Activated gamma-delta T cell treated with anti-CD3 and anti-CD28 coated beads, Interleukin-2, amount 50 U/mL, for 16 hours (primary cell): ENCODE results near the gene SUMF2.
"Not testable (repeated sequence)": the region's sequence is repeated elsewhere in the genome, so short reads cannot be mapped to it uniquely, and the experiment has no call there.

Source experiments
- DNase-seq: peaks from one replicate; pipeline ENCODE4 v3.0.0-alpha.2; 2020; ENCODE audit warnings: low read depth

Gene SUMF2

GRCh38 chr7:56063882-56064625 is at the start of gene SUMF2:
TSS of gene SUMF2 (plus strand) at chr7:56064286. CDS start at chr7:56064312, 26 bp downstream.
- peak; percentile 82 for DNase-seq

- not testable (repeated sequence) for DNase-seq
Observed at GRCh38 chr7:56017015-56017414, 47.1 kb upstream of the SUMF2 start.

GRCh38 chr7:56019501-56019900 is 44.6 kb upstream of the SUMF2 start:
- DNase-seq = no peak

- no peak for DNase-seq
Observed at GRCh38 chr7:56023500-56023899, 40.6 kb upstream of the SUMF2 start.

GRCh38 chr7:56026538-56026937 is 37.5 kb upstream of the SUMF2 start:
- no peak for DNase-seq

- no peak for DNase-seq
Observed at GRCh38 chr7:56028942-56029630, 35.0 kb upstream of the SUMF2 start.

- no peak for DNase-seq
Observed at GRCh38 chr7:56030340-56030739, 33.7 kb upstream of the SUMF2 start.

GRCh38 chr7:56031556-56031955 is 32.5 kb upstream of the SUMF2 start:
- not testable (repeated sequence) for DNase-seq

GRCh38 chr7:56032578-56032977 is 31.5 kb upstream of the SUMF2 start:
- not testable (repeated sequence) for DNase-seq

GRCh38 chr7:56033671-56034432 is 30.2 kb upstream of the SUMF2 start:
- DNase-seq = peak; percentile 51

- DNase-seq = no peak
Observed at GRCh38 chr7:56040730-56041129, 23.4 kb upstream of the SUMF2 start.

GRCh38 chr7:56045758-56046157 is 18.3 kb upstream of the SUMF2 start:
- not testable (repeated sequence) for DNase-seq

- DNase-seq = no peak
Observed at GRCh38 chr7:56046721-56047445, 17.2 kb upstream of the SUMF2 start.

- not testable (repeated sequence) for DNase-seq
Observed at GRCh38 chr7:56047446-56048116, 16.5 kb upstream of the SUMF2 start.

GRCh38 chr7:56048245-56048644 is 15.8 kb upstream of the SUMF2 start:
- no peak for DNase-seq

GRCh38 chr7:56048763-56049162 is 15.3 kb upstream of the SUMF2 start:
- not testable (repeated sequence) for DNase-seq

- no peak for DNase-seq
Observed at GRCh38 chr7:56051053-56051338, 13.1 kb upstream of the SUMF2 start.

GRCh38 chr7:56051339-56052191 is 12.5 kb upstream of the SUMF2 start, which contains the start of the genes CCT6A and PSPH:
TSS of gene CCT6A (plus strand) at chr7:56051765. CDS start at chr7:56051849, 84 bp downstream.
TSS of gene PSPH (minus strand) at chr7:56051444. CDS start at chr7:56021212, 30,232 bp downstream.
- peak; percentile 78 for DNase-seq

- DNase-seq = no peak
Observed at GRCh38 chr7:56053379-56053778, 10.7 kb upstream of the SUMF2 start.

GRCh38 chr7:56053993-56054392 is 10.1 kb upstream of the SUMF2 start:
- DNase-seq = no peak
